Activated naive CD4-positive, alpha-beta T cell treated with anti-CD3 and anti-CD28 coated beads, Interleukin-2, amount 50 U/mL, for 16 hours (primary cell): ENCODE measurements around the gene LIPK.

ENCODE experiments used
- DNase-seq: peaks from one replicate; pipeline ENCODE4 v3.0.0-alpha.2; 2020

LIPK gene

GRCh38 chr10:88788924-88789323 lies 82.9 kb downstream of the LIPK start:
- no peak for DNase-seq

- DNase-seq = no peak
Measured at GRCh38 chr10:88791924-88792323, 85.9 kb downstream of the LIPK start.

GRCh38 chr10:88792661-88793060 lies 86.6 kb downstream of the LIPK start:
- DNase-seq = no peak

GRCh38 chr10:88793712-88794299 lies 87.8 kb downstream of the LIPK start:
- DNase-seq = no peak

- no peak for DNase-seq
Measured at GRCh38 chr10:88794731-88795130, 88.7 kb downstream of the LIPK start.

DNA sequence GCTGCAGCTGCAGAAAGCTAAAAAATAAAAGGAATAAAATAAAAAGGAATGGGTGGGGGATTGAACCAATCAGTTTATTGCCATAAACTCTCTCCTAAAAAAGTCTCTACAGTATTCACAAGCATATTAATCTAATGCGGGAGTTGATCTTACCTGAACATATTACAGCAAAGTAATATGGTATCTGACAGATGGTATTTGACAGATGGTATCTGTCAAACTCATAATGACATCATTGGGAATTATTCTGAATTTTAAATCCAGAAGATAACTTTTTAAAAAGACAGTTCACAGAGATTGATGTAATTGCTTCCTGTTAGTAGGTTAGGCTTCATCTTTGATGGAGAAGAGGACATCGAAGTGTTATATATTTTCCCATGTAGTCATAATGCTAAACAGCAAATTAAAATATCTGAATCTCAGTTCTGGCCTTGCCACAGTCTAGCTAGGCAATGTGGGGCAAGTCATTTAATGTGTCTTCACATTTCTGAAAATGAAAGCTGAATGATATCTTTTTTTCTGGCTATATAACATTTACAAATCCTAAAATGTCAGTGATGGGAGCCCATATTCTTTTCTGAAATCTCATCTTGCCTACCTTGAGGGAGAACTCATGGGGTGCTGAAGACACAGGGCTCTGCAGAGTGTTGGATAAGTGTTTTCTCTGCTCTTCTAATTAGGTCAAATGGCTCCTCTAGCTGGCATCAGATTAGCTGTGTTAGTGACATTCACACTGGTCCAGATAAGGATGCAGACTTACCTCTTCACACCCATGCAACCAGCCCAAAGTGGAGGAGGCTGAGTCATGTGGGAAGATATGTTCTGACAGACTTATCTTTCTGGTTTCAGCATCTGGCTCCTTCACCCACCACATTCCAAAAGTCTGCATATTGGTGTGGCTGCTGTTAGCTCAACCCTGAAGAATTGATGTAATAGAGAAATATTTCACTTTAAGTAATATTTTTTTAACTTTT lies 94.4 kb downstream of the LIPK start:
- no peak for DNase-seq
